Measurements from ENCODE around the gene FHIT. TPM values are rescaled to one million over a fixed set of nuclear protein-coding genes. Genes with fewer than 3 reads are reported as not detected.

FHIT gene
- total RNA-seq, 1 experiment from 2014 or later: 20.1 TPM

DNA sequence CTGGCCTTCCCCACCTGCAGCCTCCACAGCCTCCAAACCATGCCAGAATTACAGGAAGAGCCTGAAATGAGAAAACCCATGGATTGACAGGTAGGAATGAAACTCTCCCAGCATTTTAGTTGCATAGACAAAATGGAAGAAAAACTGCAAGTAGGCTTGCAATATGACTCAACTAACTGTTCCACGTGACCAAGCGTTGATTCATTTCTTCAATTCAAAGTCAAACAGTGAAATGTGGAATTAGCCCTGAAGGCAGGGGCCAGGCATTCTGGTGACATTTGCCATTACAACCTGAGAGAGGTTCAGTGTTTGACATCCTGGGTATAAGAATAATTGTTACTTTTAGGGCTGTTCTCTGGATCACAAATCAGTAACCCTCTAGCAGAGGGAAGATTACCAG, 1525.0 kb downstream of the FHIT start:
- Mint-ChIP-seq H3K27ac (ENCODE audit: low read depth, unreplicated experiment) (no peak overlapping the region), H3K4me1 (ENCODE audit: insufficient read depth, unreplicated experiment) (peaks cover 5% of the 10 kb centered on the region), H3K27me3 (ENCODE audit: insufficient read depth, unreplicated experiment) (no peaks in the 10 kb centered on the region), H3K9me3 (ENCODE audit: unreplicated experiment) (no peaks in the 10 kb centered on the region), H3K4me3 (ENCODE audit: unreplicated experiment) (no peak overlapping the region), H3K36me3 (ENCODE audit: insufficient read depth, unreplicated experiment) (no peaks in the 10 kb centered on the region)
- POLR2A ChIA-PET: no interaction called here
- CTCF ChIA-PET: no interaction called here
- intact Hi-C loops (cut with micrococcal nuclease): no loop called here
- DNase-seq (ENCODE audit: unreplicated experiment): peak; percentile 6
- BruUV-seq (replicated peaks): no TSS peak
- TF ChIP-seq, protein P1, sequence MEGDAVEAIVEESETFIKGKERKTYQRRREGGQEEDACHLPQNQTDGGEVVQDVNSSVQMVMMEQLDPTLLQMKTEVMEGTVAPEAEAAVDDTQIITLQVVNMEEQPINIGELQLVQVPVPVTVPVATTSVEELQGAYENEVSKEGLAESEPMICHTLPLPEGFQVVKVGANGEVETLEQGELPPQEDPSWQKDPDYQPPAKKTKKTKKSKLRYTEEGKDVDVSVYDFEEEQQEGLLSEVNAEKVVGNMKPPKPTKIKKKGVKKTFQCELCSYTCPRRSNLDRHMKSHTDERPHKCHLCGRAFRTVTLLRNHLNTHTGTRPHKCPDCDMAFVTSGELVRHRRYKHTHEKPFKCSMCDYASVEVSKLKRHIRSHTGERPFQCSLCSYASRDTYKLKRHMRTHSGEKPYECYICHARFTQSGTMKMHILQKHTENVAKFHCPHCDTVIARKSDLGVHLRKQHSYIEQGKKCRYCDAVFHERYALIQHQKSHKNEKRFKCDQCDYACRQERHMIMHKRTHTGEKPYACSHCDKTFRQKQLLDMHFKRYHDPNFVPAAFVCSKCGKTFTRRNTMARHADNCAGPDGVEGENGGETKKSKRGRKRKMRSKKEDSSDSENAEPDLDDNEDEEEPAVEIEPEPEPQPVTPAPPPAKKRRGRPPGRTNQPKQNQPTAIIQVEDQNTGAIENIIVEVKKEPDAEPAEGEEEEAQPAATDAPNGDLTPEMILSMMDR (IDR thresholded peaks at IDR 0.05; ENCODE audit: unreplicated experiment): no peak

DNA sequence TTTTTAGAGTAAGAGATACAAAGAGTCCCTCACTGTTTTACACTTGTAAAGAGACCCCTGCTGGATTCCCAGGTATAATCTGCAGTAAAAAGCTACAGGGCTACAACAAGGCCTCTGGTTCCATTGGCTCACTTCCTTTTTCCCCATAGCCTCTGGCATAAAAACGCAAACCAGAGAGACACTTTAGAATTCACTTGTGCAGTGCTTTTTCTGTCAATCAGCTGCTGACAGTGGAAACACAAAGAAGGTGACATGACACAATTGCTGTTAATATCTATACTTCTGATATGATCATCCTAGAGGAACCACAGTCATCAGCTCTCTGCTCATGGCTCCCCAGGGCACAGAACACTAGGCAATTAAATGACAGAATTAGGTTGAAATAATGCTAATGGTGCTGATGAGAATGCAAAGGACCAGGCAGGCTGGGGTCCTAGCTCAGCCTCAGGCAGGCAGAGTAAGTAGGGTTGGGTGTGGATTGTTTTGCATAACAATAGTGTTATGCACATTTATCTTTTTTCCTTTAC, 1533.5 kb downstream of the FHIT start:
- BruUV-seq (replicated peaks): no TSS peak
- ChIA-PET CTCF (no interaction called here), POLR2A (no interaction called here)
- Mint-ChIP-seq H3K27ac (ENCODE audit: low read depth, unreplicated experiment) (no peak overlapping the region), H3K9me3 (ENCODE audit: unreplicated experiment) (no peaks in the 10 kb centered on the region), H3K27me3 (ENCODE audit: insufficient read depth, unreplicated experiment) (no peaks in the 10 kb centered on the region), H3K4me1 (ENCODE audit: insufficient read depth, unreplicated experiment) (no peaks in the 10 kb centered on the region), H3K36me3 (ENCODE audit: insufficient read depth, unreplicated experiment) (no peaks in the 10 kb centered on the region), H3K4me3 (ENCODE audit: unreplicated experiment) (no peak overlapping the region)
- no peak for DNase-seq (ENCODE audit: unreplicated experiment)
- intact Hi-C loops (cut with micrococcal nuclease): no loop called here
- TF ChIP-seq, protein P1 (IDR thresholded peaks at IDR 0.05; ENCODE audit: unreplicated experiment): no peak

DNA sequence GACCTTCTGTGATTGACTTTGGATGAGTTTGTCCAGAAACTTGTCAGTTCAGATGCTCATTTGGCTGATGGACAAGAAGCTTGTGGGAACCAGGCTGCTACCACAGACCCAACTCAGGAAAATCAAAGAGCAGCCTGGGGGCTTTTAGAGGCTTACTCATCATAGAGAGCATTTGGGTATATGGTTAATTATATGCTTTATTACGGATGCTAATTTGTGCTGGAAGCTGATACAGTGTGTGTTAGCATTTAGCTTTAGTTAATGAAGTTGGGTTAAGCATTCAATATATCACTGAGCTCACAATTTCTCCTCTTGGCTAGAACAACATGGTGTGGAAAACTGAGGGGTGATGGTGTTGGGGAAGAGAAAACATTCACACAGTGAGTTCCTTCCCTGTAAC, 1537.2 kb downstream of the FHIT start:
- POLR2A ChIA-PET: no interaction called here
- TF ChIP-seq, protein P1 (IDR thresholded peaks at IDR 0.05; ENCODE audit: unreplicated experiment): no peak
- intact Hi-C loops (cut with micrococcal nuclease): no loop called here
- no peak for DNase-seq (ENCODE audit: unreplicated experiment)
- no TSS peak for BruUV-seq (replicated peaks)
- H3K36me3 Mint-ChIP-seq (ENCODE audit: insufficient read depth, unreplicated experiment): no peaks in the 10 kb centered on the region
- no peaks in the 10 kb centered on the region for H3K9me3 Mint-ChIP-seq (ENCODE audit: unreplicated experiment)
- no peak overlapping the region for H3K4me3 Mint-ChIP-seq (ENCODE audit: unreplicated experiment)
- H3K27me3 Mint-ChIP-seq (ENCODE audit: insufficient read depth, unreplicated experiment): no peaks in the 10 kb centered on the region
- CTCF ChIA-PET: no interaction called here
- no peaks in the 10 kb centered on the region for H3K4me1 Mint-ChIP-seq (ENCODE audit: insufficient read depth, unreplicated experiment)
- H3K27ac Mint-ChIP-seq (ENCODE audit: low read depth, unreplicated experiment): no peak overlapping the region

DNA sequence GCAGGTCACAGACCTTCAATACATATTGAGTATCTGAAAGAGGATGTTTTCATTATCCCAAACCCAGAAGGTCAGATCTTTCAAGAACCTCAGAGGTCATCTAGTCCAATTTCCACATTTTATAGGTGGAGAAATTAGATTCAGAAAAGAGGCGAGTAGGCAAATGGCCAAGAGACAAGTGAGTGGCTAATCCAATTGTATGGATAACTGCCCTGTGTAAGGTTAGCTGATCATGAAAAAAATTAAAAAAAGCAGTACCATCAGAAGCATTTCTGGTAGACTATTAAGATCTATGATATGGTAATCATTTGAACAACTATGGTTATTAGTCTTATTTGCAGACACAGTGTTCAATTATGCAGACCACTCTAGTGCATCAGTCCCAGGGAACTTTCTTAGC, 1540.7 kb downstream of the FHIT start:
- no TSS peak for BruUV-seq (replicated peaks)
- TF ChIP-seq, protein P1 (IDR thresholded peaks at IDR 0.05; ENCODE audit: unreplicated experiment): no peak
- intact Hi-C loops (cut with micrococcal nuclease): no loop called here
- no peaks in the 10 kb centered on the region for H3K4me1 Mint-ChIP-seq (ENCODE audit: insufficient read depth, unreplicated experiment)
- POLR2A ChIA-PET: interaction anchor here (0.6 kb wide), 1 partner anchor 300 kb away, joined by 3 read pairs; no protein-coding TSS in a partner anchor
- no peaks in the 10 kb centered on the region for H3K27me3 Mint-ChIP-seq (ENCODE audit: insufficient read depth, unreplicated experiment)
- CTCF ChIA-PET: interaction anchor here (1.8 kb wide), 1 partner anchor 16 kb away, joined by 3 read pairs; no protein-coding TSS in a partner anchor
- no peak overlapping the region for H3K27ac Mint-ChIP-seq (ENCODE audit: low read depth, unreplicated experiment)
- no peaks in the 10 kb centered on the region for H3K36me3 Mint-ChIP-seq (ENCODE audit: insufficient read depth, unreplicated experiment)
- no peak for DNase-seq (ENCODE audit: unreplicated experiment)
- no peak overlapping the region for H3K4me3 Mint-ChIP-seq (ENCODE audit: unreplicated experiment)
- H3K9me3 Mint-ChIP-seq (ENCODE audit: unreplicated experiment): no peaks in the 10 kb centered on the region

All from MCF 10A (cell line).